ENCODE data around the gene PNPLA2.

Gene PNPLA2

DNA sequence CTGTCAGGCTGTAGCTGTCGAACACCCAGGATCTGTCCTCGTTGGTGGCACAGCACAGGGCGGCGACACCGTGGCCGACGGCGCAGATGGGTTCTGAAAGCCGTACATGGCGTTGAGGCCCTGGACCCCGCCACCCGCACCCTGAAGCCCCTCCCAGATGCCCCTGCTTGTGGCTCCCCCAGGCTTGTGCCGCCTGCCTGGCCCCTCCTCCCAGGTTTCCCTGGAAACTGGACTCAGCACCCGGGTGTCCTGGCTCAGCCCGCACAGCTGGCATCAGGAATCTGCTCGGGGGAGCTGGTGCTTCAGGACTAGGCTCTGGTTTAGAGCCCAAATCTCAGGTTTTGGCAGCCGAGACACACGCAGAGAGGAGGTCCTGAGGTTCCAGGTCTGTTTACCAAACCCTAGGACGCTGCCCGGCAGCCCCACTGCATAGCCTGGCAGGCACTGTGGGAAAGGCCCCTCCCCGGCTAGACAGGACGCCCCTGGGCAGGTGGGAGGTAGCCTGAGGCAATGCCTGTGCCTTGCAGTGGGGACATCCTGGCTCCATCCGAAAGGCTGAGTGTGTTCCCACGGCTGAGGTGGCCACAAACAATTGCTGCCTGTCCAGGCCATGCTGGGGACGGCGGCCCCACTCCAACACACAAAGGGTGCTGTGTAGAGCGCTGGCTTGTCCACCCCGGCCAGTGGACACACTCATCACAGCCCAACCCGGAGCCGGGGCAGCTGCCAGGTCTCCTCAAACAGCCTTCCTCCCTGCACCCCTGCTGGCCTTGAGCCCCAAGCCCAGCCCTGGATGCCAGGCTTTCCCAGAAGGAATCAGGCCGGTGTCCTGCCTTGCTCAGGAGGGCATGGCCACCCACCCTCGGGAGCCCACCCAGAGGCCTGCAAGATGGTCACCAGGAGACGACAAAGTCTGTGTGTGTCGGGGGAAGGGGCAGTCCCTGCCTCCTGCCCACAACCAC is 46.0 kb upstream of the PNPLA2 start:
- DNase-seq = no peak
- Histone ChIP-seq H3K36me3 (peaks cover 6 to 70% (median 39%) of the 10 kb centered on the region in 3 donors), H3K27me3 (no peaks in the 10 kb centered on the region), H3K27ac (no peak overlapping the region), H3K9me3 (no peaks in the 10 kb centered on the region), H3K4me1 (peaks cover 0 to 41% (median 21%) of the 10 kb centered on the region in 4 donors), H3K4me3 (no peak overlapping the region)
- TF ChIP-seq, protein P1, sequence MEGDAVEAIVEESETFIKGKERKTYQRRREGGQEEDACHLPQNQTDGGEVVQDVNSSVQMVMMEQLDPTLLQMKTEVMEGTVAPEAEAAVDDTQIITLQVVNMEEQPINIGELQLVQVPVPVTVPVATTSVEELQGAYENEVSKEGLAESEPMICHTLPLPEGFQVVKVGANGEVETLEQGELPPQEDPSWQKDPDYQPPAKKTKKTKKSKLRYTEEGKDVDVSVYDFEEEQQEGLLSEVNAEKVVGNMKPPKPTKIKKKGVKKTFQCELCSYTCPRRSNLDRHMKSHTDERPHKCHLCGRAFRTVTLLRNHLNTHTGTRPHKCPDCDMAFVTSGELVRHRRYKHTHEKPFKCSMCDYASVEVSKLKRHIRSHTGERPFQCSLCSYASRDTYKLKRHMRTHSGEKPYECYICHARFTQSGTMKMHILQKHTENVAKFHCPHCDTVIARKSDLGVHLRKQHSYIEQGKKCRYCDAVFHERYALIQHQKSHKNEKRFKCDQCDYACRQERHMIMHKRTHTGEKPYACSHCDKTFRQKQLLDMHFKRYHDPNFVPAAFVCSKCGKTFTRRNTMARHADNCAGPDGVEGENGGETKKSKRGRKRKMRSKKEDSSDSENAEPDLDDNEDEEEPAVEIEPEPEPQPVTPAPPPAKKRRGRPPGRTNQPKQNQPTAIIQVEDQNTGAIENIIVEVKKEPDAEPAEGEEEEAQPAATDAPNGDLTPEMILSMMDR (IDR thresholded peaks at IDR 0.05) = no peak
- intact Hi-C loops (cut with DNase I; ENCODE audit: low total_unique reads) = no loop called here

DNA sequence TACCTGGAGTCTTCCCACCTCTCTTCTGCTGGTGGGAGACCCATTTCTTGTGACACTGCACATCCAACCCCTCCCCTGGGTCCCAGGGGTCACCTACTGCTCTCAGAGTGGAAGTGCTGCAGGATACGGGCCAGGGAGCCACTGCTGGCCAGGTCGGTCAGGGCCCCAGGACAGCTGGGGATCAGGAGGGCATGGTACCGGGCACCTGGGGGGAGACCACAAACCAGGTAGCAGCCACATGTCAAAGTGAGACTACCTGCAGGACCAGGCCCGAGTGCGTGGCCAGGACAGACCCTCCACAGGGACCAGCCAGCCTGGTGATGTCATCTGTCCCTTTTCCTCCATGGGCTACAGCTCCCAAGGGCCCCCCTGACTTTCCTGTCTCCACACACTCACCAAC is 45.3 kb upstream of the PNPLA2 start:
- H3K27ac ChIP-seq = no peak overlapping the region
- H3K9me3 ChIP-seq = no peaks in the 10 kb centered on the region

DNA sequence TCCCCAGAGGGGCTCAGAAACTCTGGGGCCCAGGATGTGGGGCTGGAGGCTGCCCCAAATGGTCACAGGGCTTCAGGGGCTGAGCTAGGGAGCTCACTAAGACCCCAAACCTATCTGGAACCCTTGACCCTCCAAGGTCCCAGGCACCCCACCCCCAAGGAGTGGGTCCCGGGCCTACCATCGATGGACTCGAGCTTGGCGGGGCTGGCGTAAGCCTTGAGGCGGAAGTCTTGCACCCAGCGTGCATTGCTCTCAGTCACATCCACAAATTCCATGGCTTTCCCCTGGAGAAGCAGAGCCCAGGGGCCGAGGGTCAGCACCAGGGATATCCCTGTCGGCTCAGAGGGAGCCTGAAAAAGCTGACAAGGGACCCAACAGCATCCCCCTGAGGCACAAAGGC is 44.9 kb upstream of the PNPLA2 start:
- Histone ChIP-seq H3K4me3 (no peak overlapping the region), H3K36me3 (peaks cover 6 to 60% (median 35%) of the 10 kb centered on the region in 3 donors), H3K27me3 (no peaks in the 10 kb centered on the region), H3K27ac (no peak overlapping the region), H3K9me3 (no peaks in the 10 kb centered on the region), H3K4me1 (peaks cover 0 to 49% (median 30%) of the 10 kb centered on the region in 4 donors)
- TF ChIP-seq, protein P1 (IDR thresholded peaks at IDR 0.05) = no peak
- intact Hi-C loops (cut with DNase I; ENCODE audit: low total_unique reads) = no loop called here
- no peak for DNase-seq

More for the DNA sequence above, 45.3 kb upstream of the PNPLA2 start:
- intact Hi-C loops (cut with DNase I; ENCODE audit: low total_unique reads) = no loop called here
- H3K4me1 ChIP-seq = peaks cover 0 to 48% (median 27%) of the 10 kb centered on the region in 4 donors
- H3K27me3 ChIP-seq = no peaks in the 10 kb centered on the region
- H3K36me3 ChIP-seq = peaks cover 6 to 64% (median 37%) of the 10 kb centered on the region in 3 donors
- no peak overlapping the region for H3K4me3 ChIP-seq
- DNase-seq = no peak
- TF ChIP-seq, protein P1 (IDR thresholded peaks at IDR 0.05) = no peak

DNA sequence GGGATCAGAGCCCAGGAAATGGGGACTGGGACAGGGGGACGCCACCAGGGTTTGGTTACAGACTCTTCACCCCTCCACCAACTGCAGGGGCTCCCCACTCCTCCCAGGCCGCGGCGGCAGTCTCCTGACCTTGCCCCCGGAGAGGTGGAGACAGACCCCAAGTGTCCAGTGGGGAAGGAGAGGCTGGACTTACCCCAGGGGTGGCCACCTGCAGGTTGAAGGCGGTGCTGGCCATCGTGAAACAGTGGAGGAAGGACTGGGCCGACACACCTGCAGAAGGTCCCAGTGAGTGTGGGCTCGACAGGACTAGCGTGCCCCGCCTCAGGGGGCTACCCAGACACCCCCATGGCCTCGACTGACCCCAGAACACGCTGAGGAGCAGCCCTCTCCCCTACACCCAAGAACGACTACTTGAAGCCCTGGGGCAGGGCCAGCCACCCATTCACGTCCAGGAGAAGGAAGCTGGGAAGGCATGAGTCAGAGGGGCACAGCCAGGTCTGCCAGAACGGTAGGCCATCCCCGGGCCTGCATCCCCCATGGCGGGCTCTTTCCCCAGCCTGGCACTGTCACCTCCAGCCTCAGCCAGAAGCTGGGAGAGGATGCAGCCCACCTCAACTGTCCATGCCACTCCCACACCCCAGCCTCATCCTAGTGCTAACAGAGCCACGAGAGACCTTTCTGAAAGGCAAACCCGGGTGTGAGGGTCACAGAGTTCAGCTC is 43.7 kb upstream of the PNPLA2 start:
- DNase-seq = no peak
- no peaks in the 10 kb centered on the region for H3K27me3 ChIP-seq
- no peak overlapping the region for H3K27ac ChIP-seq
- H3K9me3 ChIP-seq = no peaks in the 10 kb centered on the region
- H3K36me3 ChIP-seq = peaks cover 4 to 49% (median 30%) of the 10 kb centered on the region in 3 donors
- intact Hi-C loops (cut with DNase I; ENCODE audit: low total_unique reads) = no loop called here
- H3K4me3 ChIP-seq = peak overlapping the region in 1 of 2 donors; percentile 89
- H3K4me1 ChIP-seq = peaks cover 0 to 49% (median 30%) of the 10 kb centered on the region in 4 donors
- TF ChIP-seq, protein P1 (IDR thresholded peaks at IDR 0.05) = no peak

DNA sequence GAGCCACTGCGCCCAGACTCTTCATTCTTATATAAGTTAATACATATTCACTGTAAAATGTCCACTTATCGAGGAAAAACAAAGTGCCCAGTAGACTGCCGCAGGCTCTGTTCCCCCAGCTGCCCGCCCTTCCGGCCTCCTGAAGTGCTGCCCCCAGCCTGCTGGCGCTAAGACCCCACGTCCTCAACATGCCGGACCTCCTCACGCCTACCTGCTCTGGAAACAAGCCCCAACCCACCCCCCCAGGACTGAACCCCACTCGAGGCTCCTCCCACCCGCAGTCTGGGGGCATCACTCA is 42.5 kb upstream of the PNPLA2 start:
- peak overlapping the region in 1 of 2 donors; percentile 90 for H3K27ac ChIP-seq
- H3K9me3 ChIP-seq = no peaks in the 10 kb centered on the region
- H3K4me1 ChIP-seq = peaks cover 0 to 49% (median 30%) of the 10 kb centered on the region in 4 donors
- H3K4me3 ChIP-seq = peak overlapping the region; percentile 83 to 89
- intact Hi-C loops (cut with DNase I; ENCODE audit: low total_unique reads) = no loop called here
- TF ChIP-seq, protein P1 (IDR thresholded peaks at IDR 0.05) = no peak
- no peak for DNase-seq
- H3K36me3 ChIP-seq = peaks cover 0 to 42% (median 18%) of the 10 kb centered on the region in 3 donors
- H3K27me3 ChIP-seq = no peaks in the 10 kb centered on the region

Measured in tibial artery (tissue), 4 donors.